ENCODE results near the gene TMEM163.
A peak's percentile ranks its signal among the peaks of the same experiment; 100 is the strongest.

TMEM163 gene

DNA sequence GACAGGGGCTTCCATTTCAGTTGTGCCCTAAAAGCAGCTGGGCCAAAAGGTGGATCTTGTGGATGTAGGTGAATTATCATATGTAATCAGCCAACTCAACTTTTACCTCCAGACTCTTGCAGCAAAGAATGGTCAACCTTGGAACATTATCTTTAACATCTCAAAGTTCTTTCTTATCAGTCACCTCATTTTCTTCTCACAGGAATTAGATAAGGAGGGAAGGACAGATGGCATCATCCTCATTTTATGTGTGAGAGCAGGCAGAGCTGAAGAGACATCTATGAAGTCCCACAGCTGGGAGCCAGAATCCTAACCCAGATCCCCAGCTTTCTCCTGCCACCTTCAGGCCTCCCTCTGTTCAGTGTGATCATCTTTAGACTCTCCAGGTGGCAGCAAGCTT is 282.9 kb downstream of the TMEM163 start:
- DNase-seq (ENCODE audit: low spot score), result no peak

DNA sequence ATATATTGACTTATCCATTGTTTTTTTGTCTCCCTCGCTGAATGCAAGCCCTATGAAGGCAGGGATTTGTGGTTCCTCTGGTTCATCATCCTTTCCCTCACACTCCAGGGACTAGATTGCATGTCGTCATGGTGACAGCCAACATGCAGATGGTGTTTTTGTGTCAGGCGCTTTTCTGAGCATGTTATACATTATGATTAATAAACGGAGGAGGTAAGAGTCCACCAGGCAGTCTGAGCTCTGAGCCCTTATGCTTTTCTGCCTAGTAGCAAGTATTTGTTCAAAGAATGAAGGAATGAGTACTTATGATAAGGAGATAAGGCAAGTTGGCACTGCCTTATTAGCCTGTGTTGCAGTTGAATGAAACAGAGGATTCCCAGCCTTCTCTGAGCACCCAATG is 283.3 kb downstream of the TMEM163 start:
- DNase-seq (ENCODE audit: low spot score), result no peak

DNA sequence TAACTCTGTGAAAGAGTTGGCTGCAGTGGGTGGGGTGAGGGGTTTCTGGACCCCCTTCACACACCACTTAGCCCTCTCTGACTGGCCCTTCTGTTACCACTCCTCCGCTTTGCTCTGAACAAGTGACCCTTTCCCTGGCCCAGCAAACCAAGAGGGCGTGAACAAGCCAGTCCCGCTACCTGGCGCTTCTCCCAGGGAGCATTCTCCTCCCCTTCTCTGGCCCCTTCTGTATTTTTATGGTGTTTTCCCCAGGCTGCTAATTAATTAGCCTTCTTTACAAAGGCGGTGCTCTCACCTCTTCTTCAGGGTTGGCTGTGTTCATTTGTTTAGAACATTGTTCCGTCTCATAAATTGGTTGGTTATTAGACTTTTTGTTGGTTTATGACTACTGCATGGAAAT is 284.8 kb downstream of the TMEM163 start:
- DNase-seq (ENCODE audit: low spot score), result peak; percentile 37

DNA sequence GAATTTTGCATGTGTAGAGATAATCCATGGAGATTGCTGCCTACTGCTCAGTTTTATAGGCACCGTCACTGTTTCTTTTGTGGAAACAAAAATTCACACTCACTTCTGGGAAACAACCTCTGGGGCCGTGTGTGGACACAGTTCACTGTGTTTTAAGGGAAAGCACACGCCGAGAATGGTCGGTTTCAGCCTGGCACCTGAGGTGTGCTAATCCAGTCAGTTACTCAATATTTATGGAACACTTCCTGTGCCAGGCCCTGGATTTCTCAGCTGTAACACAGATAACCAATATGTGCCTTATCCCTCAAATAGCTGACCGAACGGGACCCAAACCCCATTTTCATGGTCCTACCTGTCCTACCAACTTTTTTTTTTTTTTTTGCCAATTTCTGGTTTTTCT is 285.3 kb downstream of the TMEM163 start:
- DNase-seq (ENCODE audit: low spot score), result no peak

DNA sequence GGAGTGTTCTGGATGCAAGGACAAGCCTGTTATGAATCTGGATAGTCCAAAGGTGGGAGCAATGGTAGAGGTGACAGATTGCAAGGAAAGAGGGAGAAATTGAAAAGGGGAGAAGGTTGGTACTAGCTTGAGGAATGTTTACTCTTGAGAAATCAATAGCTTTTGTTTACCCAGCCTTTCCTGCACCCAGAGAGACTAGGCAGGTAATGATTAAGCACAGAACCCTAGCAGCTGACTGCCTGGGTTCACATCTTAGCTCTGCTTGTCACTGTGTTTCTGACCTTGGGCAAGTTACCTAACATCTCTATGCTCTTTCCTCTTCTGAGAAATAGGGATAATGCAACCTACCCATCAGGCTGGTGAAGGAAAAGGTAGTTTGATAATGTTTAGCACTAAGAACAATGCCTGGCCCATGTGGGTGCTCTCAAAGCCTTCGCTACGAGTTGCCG is 286.3 kb downstream of the TMEM163 start:
- no peak for DNase-seq (ENCODE audit: low spot score)

DNA sequence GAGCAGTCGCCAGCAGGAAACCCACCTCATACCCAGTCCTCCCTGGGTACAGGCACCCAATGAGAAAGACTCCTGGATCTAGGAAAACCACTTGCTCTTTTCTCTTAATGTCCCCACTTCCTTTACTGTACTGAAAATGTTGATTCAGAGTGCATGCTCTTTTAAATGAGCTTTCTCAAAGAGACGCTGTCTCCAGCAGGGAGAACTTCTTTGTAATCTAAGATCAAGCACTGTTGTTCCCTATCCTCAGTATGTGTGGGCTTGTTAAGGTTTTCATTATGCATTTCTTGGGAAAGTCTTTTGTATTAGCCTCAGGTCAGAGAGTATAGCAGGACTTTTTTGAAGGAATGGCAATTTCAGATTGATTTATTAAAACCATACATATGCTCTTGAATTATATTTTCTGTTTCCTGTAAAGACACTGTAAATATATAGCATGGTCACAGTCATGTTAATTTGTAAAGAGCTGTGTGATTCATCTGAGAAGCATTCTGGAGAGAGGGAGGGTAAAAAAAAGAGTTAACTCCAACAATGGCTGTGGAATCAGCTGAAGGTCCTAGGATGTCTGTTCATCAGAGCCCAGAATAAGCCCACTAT is 286.9 kb downstream of the TMEM163 start:
- no peak for DNase-seq (ENCODE audit: low spot score)

DNA sequence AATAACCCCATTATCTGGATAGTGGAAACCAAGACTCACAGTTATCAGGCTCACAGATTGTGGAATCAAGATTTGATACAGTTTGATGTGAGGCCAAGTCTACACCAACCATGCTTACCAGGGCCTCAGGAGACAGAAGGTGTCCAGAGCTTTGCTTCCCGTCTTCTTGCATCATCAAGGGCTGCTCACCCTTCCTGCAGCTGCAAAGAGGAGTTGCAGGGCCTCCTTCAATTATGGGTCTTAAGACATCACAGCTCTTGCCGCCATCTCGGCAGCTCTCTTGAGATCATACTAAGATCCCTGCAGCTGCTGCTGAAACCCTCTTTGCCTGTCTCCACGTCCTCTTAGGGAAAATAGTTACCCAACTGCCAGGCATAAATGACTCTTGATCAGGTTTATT is 288.9 kb downstream of the TMEM163 start:
- DNase-seq (ENCODE audit: low spot score), result no peak

DNA sequence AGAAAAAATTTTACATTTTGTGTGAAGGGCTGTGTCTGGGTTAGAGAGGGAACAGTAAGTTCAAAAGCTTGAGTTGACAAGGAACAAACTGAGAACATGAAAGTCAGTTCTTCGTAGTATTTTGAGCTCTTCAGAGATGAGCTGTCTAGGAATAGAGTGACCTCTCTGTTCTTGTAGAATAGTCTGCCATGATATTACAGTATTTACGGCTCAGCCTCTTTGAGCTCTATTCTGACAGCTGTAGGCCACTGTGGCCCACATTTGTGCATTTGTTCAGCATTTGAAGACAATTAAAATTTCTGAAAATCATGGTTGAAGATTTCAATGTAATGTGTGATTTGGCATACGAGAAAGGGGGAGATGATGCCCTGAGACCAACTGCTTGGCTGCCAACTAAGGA is 292.1 kb downstream of the TMEM163 start:
- DNase-seq (ENCODE audit: low spot score), result no peak

DNA sequence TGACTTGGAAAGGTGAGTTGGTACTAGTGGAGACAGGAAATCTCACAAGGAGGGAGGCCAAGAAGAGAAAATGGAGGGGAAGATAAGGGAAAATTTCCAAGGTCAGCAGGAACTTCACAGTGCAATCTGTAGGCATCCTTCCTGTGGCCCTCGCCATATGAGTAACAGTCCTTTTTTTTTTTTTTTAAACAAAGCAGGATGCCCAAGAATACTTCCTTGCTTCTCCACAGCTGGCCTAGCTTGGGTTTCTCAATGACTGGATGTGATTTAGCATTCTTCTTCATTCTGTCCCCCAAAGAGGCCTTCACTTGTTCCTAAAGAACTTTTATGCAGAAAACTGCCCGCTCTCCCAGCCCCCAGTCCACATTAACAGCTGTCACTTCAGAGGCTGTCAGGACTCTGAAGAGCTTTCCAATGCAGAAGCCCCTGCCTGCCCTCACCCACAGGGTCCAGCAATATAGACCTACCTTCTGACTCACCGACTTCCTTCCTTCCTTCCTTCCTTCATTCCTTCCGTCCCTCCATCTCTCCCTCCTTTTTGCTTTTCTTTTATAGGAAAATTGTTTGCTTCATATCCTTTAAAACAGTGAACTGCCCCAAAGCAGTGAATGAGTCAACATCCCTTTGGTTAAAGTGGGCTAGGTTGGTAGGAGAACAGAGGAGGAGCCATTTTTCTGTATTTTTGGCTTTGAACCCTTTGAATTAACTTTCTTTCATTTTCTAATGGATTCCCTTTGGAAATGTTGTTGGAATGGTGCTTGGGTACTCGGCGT is 292.9 kb downstream of the TMEM163 start:
- DNase-seq (ENCODE audit: low spot score), result no peak

DNA sequence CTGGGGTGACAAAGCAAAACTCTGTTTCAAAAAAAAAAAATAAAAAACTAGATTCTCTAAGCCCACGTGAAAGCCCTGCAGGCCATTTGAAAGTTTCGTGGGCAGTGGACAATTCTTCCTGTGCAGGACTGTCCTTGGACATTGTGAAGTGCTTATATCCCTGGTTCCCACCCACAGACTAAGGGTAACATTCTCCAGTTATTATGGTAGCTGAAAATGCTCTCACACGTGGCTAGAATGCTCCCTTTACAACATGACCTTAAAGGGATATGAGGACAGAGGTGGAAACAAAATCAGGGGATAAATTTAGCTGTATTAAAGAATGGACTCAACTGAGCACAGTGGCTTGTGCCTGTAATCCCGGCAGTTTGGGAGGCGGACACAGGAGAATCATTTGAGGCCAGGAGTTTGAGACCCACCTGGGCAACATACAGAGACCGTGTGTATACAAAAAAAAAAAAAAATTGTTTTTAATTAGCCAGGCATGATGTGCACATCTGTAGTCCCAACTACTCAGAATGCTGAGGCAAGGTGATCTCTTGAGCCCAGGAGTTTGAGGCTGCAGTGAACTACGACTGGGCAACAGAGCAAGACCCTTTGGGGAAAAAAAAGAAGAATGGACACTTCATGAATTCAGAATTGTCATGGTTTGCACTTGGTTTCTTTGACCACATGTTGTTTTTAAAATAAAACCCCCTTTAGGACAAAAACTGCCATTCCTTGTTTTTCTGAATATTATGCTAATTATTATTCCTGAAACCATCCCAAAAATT is 297.1 kb downstream of the TMEM163 start:
- DNase-seq (ENCODE audit: low spot score), result no peak

DNA sequence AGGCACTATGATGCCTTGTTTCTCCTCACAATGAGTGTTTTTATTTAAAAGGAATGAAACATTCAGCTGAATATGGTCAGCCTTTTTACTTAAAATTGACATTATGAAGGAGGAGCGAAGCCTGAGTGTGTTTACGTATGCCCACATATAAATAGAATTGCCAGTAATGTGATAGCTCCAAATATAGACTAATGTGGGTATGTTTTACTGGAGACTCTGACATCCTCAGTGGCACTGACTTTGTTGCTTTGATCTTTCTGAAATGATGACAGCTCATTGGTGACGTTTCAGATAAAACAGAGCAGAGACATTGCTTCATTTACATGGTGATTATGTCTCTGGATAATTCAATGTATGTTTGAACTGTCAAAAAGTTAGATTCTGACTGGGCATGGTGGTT is 297.9 kb downstream of the TMEM163 start:
- no peak for DNase-seq (ENCODE audit: low spot score)

DNA sequence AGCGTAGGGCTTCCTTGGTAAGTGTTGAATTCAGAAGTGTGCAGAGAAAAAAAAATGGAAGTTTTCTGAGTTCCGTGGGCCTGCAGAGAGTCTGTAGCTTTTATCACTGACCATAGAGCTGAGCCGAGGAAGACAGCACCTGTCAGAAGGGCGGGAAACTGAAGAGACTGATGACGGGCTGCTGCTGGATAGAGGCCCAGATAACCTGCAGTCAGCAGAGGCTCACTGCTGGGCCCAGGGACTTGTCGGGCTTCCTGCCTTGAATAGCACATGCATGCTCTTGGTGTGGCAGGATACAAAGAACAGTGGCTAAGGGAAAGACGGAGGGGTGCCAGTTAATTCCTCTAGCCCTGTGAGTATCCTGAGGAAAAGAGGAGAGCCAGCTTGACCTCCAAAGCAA is 298.5 kb downstream of the TMEM163 start:
- no peak for DNase-seq (ENCODE audit: low spot score)

DNA sequence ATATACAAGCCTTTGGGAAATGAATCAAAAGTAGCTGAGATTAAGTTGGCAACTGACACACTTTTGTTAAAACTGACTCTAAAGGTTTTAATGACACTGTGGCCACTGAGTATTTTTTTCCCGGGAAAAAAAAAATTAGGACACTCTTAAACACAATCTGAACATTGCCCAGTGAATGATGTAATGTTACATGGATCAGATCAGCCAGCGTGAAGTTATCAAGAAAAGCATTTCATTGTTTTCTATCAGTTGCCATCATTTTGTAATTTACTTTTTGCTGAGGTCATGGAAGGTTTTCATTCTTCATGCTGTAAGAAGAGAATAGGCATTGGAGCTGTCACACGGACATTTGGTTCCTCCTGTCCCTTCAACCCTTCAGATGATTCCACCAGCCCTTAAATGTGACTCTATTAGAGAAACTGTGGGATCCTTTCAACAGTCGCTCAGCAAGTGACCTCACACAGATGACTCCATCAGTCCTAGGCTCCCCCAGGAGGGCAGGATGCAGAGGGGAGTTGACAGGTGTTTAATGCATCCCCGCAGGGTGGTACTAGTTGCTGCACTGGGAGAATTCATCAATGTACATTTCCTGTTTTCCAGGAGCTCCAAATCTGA is 300.7 kb downstream of the TMEM163 start:
- no peak for DNase-seq (ENCODE audit: low spot score)

DNA sequence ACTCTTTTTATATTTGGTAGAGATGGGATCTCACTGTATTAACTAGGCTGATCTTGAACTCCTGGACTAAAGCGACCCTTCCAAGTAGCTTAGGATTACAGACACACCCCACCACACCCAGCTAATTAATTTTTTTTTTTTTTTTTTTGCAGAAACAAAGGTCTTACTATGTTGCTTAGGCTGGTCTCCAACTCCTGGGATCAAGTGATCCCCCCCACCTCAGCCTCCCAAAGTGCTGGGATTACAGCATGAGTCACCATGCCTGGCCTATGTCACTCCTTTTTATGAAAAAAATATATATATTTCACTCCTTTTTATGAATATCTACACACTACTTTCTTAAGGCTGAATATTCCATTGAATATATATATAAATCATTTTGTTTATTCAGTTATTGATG is 302.2 kb downstream of the TMEM163 start:
- no peak for DNase-seq (ENCODE audit: low spot score)

DNA sequence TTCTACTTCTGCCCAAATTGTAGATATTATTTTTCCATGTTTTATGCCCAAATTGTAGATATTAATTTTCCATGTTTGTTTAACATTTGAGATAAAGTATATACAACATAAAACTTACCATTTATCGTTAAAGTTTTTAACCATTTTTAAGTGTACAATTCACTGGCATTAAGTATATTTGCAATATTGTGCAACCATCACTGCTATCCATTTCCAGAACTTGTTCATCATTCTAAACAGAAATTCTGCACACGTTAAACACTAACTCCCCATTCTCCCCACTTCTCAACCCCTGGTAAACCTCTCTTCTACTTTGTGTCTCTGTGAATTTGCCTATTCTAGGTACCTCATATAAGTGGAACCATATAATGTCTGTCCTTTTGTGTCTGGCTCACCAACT is 302.8 kb downstream of the TMEM163 start:
- DNase-seq (ENCODE audit: low spot score), result no peak

DNA sequence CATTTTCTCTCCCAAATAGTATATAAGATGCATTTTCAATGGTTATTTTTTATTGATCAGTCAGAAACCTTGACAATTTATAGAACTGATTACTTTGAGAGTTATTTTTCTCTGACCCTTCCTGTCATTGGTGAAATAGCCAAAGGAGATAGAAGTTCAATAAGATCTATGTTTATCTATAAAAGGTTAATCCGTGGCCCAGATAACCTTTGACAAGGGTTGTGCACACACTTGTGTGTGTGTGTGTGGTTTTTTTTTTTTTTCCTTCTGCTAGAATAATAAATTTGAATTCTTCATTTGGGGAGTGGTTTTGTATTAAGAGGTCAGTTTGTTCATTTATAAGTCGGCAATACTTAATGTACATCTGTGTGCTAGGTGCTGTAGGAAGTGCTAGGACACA is 304.9 kb downstream of the TMEM163 start:
- DNase-seq (ENCODE audit: low spot score), result no peak

DNA sequence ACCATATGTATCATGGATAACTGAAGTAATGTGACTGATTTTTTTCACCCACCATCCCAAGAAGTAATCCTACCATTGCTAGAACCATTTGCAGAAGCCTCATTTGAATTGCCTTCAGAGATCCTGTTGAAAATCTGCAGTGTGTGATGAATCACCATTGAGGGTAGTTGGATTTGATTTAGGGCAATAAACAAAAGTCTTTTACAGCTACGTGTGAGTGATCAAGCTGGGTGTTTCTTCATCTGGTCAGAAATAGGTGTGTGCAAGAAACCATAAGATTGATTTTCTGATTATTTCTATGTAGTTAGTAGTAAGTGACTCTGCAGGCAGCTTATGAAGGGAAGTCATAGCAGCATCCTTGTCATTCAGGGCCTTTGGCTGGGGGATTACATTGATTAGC is 305.4 kb downstream of the TMEM163 start:
- DNase-seq (ENCODE audit: low spot score), result no peak

DNA sequence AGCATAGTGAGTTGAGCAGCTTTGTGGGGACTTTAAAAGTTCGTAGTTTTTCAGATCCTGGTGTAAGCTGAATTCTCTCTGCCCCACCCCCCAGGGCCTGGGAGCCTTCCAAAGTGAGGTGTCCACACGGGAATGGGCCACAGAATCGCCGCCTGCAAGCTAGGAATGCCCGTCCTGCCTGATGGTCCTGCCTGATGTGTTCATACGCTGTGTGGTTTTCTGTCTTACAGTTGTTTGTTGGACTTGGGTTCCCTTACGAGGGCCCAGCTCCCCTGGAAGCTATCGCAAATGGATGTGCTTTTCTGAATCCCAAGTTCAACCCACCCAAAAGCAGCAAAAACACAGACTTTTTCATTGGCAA is 306.2 kb downstream of the TMEM163 start:
- peak; percentile 37 for DNase-seq (ENCODE audit: low spot score)

DNA sequence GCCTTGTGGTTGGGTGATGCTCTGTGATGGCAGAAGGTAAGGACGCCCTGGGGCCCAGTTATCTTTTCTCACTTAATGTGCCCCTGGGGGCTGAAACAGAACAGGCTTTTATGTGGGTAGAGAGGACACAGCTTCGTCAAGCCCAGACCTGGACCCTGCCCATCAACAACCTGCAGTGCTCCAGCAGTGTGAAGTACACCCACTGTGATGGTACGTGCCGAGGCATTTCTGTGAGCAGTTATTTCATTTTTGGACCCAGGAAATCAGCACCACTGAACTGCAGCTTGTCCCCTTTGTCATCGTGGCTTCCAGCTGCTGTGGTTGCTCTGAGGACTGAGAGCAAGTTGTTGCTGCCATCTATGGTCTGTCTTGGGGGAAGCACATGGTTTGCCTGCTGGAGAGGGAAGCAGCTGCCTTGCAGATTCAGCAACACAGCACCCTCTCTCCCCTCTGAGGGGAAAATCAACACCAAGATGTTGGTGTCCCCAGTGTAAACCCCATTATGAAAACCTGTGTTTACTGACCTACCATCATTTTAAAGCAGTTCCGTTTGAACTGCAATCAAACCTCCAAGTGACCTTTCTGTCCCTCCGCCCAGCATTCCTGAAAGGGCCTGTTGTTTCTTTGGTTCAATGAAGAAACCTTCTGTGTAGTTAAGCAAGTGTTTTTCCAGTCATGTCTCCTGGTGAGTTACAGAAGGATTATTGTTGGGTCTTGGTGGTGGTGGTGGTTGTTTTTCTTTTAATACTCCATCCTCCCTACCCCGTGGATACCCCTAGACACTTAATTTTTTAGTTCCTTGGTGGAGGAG is 306.8 kb downstream of the TMEM163 start:
- peak; percentile 98 for DNase-seq (ENCODE audit: low spot score)

DNA sequence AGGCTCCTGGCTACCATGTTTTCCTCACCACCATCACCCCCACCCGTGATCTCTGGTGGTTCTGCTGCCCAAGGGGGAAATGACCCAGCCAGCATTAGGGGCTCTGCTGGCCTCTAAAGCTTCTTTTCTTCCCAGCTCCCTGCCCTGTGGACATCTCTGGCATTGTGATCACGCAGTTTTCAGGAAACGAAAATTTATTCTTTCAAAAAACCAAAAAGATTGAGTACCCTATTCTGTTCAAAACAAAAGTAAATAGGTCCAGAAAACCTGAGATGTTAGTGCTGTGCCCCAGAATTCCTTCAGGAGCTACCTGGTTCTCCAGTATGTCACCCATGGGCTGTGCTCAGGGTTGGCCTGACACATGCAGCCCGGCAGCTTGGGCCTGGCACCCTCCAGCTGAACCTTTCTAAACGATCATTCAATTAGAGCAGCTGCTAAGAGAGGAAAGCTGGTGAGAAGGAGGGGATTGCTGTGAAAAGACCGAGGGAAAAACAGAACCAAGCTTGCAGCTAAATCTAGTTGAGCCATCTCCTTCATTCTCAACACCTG is 307.4 kb downstream of the TMEM163 start:
- peak; percentile 30 for DNase-seq (ENCODE audit: low spot score)

DNA sequence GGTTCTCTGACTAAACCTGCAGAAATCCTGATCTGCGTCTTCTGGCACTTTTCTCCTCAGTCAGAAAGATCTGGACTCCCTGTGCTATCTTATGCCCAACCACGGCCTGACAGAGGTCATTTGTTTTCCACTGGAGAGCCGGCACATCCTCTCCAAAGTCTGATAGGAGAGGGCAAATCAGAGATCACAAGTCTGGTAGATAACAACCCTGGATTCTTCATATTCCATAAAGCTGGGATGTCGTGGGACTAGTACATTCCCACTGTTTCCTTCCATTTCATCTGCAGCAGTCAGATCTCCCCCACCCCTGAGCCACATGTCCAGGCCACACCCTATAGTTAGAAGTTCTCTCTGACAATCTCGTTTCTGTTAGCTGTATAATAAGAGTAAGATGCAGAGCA is 308.0 kb downstream of the TMEM163 start:
- peak; percentile 22 for DNase-seq (ENCODE audit: low spot score)

DNA sequence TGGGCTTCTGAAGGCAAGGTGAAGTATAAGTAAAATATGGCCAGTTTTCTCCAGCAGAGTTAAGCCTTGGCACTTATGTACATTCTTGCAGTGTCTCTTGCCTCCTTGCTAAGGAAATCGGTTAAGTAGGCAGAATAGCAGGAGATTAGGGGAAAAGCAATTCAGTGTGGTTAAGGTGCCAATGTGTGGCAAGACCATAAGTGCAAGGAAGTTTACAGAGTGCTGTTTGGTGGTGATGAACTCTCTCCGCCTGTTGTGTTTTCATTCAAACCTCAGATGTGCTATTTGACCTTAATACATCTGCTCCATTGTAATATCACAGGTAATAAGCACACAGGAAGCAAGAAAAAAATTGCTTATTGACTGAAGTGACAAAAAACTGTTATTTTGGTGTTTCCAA is 308.8 kb downstream of the TMEM163 start:
- no peak for DNase-seq (ENCODE audit: low spot score)

Data from Ammon's horn (tissue), 1 donor.